ENCODE data around the gene SLC51B.
"Not testable (repeated sequence)": the region's sequence is repeated elsewhere in the genome, so short reads cannot be mapped to it uniquely, and the experiment has no call there.

SLC51B gene

DNA sequence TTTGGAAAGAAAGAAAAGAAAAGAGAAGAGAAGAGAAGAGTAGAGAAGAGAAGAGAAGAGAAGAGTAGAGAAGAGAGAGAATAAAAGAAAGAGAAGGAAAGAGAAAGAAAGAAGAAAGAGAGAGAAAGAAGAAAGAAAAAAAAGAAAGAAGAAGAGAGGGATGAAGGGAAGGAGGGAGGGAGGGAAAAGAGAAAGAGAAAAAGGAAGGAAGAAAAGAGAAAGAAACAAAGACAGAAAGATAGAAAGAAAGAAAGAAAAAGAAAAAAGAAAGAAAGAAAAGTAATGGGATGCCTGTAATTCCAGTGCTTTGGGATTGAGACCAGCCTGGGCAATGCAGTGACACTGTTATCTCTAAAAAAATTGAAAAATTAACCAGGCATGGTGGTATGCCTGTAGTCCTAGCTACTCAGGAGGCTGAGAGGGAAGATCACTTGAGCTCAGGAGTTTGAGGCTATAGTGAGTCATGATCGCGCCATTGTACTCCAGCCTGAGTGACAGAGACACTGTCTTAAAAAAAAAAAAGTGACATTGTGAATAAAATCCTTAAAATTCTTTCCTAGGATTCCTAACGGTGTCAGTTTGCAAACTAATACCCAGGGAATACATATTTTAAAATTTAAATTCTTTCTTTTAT, 20.9 kb downstream of the SLC51B start:
- no peak for DNase-seq (ENCODE audit: low read depth, low spot score)

DNA sequence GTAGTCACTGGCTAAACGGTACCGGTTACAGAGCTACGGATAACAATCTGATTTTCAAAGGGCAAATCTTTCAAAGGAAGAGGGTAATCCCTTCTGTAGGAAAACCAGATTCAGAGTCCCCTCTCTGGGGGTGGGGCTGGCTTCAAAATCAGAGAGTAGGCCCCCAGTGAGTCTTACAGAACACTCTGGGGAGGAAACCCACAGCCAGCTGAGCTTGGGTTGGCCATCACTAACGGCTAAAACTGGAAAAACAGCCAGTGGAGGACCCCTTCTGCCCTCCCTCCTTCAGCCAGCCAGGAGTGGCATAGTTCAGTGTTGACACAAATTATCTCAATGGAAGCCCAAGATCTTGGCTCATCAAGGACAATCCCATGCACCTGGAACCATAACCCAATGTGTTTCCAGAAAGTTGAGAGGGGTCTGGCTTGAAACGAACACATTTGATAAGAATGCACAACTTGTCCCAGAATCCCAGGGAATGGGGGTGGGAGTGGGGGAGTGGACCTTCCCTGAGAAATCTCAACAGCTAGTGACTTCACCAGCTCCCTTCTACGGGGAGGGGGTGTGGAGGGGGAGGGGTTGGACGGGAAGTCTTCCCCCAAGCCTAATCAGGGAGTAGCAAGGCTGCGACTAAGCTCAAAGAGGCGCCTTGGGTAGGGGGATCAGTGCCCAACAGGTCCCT, 21.6 kb downstream of the SLC51B start:
- no peak for DNase-seq (ENCODE audit: low read depth, low spot score)

DNA sequence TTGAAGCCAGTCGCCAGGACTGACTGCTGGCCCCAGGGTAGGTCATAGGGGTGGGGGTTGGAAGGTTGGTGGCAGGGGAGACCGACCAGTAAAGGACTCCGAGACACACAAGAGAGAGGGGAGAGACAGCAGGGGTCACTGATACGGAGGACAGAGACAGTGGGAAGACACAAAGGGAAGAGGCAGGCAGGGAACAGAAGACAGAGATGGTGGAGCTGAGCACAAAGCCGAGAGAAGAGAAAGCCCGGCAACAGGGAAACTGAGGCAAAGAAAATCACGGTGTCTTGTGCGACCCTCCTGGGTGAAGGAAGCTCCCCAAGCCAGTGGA, 22.1 kb downstream of the SLC51B start:
- no peak for DNase-seq (ENCODE audit: low read depth, low spot score)

DNA sequence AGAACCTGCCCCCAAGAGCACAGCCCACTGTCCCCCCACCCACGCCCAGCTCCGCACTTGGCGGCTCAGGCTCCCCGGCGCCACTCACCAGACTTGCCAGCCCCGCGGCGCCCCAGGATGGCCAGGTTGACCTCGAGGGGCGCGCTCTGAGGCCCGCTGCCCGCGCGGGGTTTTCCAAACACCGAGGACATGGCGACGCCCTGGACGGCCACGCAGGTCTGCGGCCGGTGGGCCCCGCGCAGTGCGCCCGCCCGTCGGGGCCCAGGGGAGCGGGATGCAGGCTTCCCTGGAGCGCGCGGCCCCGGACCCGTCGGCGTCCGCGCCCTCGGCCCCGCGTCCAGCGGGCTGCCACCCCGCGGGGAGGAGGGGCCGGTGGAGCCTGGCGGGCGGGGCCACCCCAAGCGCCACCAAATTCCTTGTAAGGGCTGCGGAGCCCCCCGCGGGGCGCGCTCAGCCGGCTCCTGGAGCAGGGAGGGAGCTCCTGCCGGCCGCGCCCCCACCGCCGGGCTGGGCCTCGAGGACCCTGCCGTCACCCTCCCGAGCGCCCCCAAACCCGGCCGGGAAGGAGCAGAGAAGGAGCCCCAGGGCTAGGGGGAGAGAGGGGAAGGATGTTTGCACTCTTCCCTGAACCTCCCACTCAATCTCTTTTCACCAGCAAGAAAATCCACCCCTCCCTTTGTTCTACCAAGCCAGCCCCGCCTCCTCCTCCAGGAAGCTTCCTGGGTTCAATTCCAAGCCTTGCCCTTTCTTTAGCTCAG, 22.6 kb downstream of the SLC51B start, which contains the start of gene RASL12:
Gene RASL12, minus strand, starts transcription at position 347 of the 758 bp plus-strand sequence. Its CDS starts 156 bp downstream, at position 191.
- no peak for DNase-seq (ENCODE audit: low read depth, low spot score)

DNA sequence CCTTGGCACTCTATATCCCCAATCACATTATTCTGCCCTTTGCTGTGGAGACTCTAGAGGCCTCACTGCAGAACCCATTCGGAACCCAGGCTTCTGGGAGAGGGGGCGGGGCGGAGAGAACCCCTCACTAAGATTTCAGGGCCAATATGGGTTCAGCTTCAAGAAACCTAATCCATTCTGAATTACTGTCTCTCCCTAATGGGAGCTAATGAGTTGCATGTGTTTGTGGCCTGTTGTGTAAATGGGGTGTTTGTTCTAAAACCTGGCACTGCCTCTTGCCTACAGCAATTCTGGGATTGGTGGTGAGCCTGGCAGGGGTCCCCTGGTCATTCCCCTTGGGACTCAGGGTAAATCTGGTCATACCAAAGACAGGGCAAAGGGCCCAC, 23.2 kb downstream of the SLC51B start:
- no peak for DNase-seq (ENCODE audit: low read depth, low spot score)

DNA sequence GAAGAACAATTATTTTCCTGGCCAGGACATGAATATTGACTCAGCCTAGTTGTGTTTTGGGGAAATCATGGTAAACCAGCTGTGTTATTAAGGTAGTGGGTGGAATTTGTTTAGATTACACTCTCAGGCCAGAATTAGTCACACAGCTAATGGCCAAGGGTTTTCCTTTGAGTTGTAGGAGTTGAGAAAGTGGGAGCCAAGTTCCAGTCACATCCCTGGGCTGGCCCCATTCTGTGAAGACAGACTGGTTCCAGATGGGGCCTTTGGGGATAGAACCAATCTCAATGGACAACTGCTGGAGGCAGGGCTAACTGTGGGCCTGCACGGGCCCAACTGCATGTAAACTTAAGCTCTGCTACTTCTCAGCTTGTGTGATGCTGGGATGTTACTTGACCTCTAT, 24.0 kb downstream of the SLC51B start:
- peak; percentile 45 for DNase-seq (ENCODE audit: low read depth, low spot score)

DNA sequence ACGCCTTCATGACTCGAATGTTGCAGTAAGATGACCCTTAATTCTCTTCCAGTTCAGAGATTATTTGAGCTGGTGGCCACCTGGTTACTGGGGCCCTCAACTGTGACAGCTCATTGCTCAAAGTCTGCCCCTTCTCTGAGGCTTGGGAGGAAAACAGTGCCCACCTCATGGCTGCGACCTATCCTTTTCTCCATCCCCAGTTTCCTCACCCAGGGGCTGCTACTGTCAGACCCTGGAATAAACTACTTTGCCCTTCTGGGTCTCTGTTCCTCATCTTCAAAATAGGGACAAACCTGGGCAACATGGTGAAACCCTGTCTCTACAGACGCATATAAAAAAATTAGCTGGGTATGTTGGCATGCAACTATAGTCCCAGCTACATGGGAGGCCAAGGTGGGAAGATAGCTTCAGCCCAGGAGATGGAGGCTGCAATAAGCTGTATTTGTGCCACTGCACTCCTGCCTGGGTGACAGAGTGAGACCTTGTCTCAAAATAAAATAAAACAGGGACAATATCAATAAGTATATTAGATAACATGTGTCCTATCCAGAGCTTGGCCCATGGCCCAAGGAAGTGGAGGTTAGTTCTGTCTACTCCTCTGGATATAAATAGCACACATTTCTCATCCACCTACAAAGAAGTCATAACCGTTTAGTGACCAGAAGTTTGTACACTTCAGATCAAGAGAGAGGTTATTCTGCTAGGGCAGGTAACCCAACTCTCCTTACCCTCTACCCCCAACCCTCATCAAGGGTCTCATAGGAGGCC, 24.8 kb downstream of the SLC51B start:
- DNase-seq (ENCODE audit: low read depth, low spot score) = no peak

DNA sequence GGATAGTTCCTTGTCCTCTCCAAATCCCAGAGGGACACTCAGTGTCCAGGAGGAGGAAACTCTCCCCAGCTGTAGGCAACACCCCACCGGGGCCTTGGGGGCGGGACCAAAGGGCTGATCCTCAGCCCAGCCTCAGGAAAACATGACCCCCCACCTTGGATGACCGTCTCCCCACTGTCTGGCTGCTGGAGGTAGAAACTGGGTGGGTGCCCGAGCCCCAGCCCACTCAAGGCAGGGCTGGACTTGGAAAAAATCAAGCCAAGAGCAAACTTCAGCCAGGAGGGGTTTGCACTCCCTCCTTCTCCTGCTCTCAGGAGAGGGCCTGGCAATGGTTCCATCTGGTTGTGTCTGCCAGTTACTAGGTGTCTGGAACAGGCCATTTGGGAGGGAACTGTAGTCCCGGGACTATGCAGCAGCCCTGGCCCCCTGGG, 26.2 kb downstream of the SLC51B start:
- no peak for DNase-seq (ENCODE audit: low read depth, low spot score)

DNA sequence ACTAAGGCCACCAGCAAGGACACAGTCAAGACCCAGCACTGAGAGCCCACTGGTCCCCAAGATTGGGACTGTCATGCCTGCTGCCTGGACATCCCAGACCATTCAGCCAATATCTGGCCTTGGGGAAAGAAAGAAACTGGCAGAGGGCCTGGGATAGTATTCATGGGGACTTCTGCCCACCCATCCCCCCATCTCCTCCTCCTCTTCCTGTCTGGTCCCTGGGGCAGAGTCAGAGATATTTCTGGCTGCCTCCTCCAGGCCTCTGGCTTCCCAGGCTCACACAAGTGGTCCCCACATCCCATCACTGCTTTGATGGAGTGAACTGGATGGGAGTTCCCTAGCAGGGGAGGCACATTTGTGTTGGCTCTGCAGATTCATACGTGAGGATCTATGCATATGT, 26.8 kb downstream of the SLC51B start:
- no peak for DNase-seq (ENCODE audit: low read depth, low spot score)

DNA sequence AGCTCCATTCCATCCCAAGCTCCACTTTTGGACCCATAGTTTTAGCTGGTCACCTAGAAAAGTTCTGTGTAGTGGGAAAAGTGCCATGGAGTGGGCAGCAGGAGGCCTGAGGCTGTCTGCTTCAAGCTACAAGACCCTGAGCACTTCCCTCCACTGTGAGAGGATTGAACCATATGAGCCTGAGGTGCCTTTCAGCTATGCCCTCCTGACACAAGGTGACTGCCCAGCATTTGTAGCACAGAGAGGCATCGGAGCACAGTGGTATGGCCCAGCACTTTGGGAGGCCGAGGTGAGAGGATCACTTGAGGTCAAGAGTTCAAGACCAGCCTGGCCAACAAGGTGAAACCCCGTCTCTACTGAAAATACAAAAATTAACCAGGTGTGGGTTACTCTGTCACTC, 27.4 kb downstream of the SLC51B start:
- DNase-seq (ENCODE audit: low read depth, low spot score) = no peak

DNA sequence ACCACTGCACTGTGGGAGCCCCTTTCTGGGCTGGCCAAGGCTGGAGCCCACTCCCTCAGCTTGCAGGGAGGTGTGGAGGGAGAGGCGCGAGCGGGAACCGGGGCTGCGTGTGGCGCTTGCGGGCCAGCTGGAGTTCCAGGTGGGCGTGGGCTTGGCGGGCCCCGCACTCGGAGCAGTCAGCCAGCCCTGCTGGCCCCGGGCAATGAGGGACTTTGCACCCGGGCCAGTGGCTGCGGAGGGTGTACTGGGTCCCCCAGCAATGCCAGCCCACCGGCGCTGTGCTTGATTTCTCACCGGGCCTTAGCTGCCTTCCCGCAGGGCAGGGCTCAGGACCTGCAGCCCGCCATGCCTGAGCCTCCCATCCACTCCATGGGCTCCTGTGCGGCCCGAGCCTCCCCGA, 29.8 kb downstream of the SLC51B start:
- DNase-seq (ENCODE audit: low read depth, low spot score) = not testable (repeated sequence)

DNA sequence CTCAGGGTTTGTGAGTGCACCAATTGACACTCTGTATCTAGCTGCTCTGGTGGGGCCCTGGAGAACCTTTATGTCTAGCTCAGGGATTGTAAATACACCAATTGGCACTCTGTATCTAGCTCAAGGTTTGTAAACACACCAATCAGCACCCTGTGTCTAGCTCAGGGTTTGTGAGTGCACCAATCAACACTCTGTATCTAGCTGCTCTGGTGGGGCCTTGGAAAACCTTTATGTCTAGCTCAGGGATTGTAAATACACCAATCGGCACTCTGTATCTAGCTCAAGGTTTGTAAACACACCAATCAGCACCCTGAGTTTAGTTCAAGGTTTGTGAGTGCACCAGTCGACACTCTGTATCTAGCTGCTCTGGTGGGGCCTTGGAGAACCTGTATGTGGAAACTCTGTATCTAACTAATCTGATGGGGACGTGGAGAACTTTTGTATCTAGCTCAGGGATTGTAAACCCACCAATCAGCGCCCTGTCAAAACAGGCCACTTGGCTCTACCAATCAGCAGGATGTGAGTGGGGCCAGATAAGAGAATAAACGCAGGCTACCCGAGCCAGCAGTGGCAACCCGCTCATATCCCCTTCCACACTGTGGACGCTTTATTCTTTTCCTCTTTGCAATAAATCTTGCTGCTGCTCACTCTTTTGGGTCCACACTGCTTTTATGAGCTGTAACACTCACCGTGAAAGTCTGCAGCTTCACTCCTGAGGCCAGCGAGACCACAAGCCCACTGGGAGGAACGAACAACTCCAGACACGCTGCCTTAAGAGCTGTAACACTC, 30.6 kb downstream of the SLC51B start:
- DNase-seq (ENCODE audit: low read depth, low spot score) = not testable (repeated sequence)

DNA sequence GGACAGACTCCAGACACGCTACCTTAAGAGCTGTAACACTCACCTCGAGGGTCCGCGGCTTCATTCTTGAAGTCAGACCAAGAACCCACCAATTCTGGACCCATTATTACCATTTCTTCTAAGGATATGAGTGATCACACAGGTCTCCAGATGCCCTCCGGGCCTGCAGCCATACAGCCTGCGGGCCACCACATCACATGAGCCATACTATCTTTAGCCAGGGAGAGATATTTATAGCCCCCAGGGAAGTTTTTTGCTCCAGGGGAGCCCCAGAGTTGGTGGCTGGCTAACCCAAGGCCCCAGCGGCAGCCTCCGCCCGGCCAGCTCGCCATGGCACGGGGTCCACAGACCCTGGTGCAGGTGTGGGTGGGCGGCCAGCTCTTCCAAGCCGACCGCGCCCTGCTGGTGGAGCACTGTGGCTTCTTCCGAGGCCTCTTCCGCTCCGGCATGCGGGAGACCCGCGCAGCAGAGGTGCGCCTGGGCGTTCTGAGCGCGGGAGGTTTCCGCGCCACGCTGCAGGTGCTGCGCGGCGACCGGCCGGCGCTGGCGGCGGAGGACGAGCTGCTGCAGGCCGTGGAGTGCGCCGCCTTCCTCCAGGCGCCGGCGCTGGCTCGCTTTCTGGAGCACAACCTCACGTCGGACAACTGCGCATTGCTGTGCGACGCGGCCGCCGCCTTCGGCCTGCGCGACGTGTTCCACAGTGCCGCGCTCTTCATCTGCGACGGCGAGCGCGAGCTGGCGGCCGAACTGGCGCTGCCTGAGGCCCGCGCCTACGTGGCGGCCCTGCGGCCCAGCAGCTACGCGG, 31.5 kb downstream of the SLC51B start, which contains the start of gene KBTBD13:
Gene KBTBD13, plus strand, starts transcription at position 261 of the 805 bp plus-strand sequence. Its CDS starts 70 bp downstream, at position 331.
- no peak for DNase-seq (ENCODE audit: low read depth, low spot score)

DNA sequence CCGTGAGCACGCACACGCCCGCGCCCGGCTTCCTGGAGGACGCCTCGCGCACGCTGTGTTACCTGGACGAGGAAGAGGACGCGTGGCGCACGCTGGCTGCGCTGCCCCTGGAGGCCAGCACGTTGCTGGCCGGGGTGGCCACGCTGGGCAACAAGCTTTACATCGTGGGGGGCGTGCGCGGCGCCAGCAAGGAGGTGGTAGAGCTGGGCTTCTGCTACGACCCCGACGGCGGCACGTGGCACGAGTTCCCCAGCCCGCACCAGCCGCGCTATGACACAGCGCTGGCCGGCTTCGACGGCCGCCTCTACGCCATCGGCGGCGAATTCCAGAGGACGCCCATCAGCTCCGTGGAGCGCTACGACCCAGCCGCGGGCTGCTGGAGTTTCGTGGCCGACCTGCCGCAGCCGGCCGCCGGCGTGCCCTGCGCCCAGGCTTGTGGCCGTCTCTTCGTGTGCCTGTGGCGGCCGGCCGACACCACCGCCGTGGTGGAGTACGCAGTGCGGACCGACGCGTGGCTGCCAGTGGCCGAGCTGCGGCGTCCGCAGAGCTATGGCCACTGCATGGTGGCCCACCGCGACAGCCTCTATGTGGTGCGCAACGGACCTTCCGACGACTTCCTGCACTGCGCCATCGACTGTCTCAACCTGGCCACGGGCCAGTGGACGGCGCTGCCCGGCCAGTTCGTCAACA, 32.2 kb downstream of the SLC51B start:
- no peak for DNase-seq (ENCODE audit: low read depth, low spot score)

DNA sequence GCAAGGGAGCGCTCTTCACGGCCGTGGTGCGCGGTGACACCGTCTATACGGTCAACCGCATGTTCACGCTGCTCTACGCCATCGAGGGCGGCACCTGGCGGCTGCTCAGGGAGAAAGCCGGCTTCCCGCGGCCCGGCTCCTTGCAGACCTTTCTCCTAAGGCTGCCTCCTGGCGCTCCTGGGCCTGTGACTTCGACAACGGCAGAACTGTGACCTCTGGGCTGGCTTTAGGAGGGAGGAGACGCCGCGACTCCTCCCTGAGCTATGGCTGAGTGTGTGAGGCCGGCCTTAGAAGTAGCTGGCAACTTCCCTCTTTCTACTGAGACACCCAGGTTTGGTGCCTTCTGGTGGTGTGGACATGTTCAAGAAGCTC, 32.8 kb downstream of the SLC51B start:
- DNase-seq (ENCODE audit: low read depth, low spot score) = peak; percentile 67

DNA sequence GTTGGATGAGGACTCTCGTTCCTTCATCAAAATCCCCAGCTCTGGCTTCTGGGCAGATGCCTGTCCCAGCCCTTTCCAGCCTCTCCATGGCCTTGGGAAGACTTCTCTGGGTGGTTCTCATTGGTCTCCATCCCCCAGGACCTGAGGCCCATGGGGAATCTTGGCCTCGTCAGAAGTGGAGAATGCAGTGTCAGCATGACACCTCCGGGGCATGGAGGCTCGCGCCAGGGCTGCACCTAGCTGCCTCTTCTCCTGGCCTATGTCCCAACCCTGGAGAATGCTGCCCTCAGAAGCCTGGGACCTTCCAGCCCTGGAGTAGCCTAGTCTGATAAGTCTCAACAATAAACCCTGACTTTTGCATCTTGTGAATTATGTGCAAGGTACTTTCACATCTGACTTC, 34.4 kb downstream of the SLC51B start:
- no peak for DNase-seq (ENCODE audit: low read depth, low spot score)

DNA sequence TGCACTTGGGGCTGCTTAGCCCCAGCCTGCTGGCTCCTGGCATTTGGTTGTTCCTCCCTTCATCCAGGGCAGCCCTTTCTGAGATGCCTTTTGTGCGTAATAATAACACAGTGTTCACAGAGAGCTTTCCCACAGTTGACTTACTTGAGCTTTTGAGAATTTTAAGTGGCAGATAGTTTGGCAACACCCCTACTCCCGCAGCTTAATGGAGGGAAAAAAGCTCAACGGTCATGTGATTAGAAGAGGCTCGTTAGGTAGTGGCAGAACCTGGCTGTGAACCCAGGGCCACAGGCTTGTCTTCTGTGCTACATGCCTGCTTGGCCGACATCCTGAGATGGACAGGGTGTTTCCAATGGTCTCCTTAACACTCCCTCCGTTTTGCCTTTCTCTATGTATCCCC, 36.1 kb downstream of the SLC51B start:
- DNase-seq (ENCODE audit: low read depth, low spot score) = no peak

DNA sequence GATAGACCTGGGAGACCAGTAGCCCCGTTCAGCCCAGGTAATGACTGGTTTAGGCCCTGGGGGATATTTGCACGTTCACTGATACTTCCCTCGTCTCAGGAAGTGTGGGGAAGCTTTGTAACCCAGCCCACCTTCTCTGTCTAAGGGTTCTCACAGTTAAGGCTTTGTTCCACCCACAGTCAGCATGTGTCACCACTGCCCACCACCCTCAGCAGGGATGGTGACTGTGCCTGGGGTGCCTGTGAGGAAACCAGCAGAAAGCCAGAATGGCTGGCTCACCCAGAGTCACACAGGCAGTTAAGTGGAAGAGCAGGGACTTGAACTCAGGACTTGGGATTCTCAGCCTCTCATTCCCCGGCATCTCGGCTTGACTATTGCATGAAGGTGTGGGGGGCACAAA, 36.6 kb downstream of the SLC51B start:
- DNase-seq (ENCODE audit: low read depth, low spot score) = no peak

DNA sequence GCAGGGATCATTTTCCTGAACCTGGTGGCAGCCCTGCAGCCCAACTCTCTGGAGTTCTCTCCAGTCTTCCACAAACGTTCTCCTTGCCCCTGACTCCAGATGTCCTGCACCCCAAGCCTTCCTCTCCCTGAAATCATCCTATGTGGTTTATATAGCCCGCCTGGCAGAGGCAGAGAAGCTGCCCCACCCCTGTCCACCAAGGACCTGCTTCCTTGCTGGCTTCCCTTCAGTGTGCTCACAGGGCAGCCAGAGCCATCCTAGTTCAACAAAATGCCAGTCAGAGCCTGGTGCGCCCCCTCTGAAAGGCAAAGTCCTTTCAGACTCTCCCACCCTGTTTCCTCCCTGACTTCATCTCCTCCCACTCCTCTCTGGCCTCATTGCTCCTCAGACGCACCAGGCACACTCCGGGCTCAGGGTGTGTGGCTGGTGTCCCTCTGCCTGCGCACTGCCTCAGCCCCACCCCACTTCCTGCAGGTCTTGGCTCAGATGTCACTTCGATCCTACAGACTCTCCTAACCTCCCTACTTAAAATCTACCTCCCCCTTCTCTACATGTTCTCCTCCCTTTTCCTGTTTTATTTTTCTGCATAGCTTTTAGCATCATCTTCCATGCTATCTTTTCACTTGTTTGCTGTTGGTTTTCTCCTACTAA, 37.2 kb downstream of the SLC51B start:
- DNase-seq (ENCODE audit: low read depth, low spot score) = no peak
